HG02885 (cell line): ENCODE measurements around the gene MYOT.
"Not testable (repeated sequence)": the region's sequence is repeated elsewhere in the genome, so short reads cannot be mapped to it uniquely, and the experiment has no call there.

Experiments
- ATAC-seq: cut with Tn5 transposase; IDR thresholded peaks from one replicate; pipeline ENCODE4 v1.9.1; 2021; ENCODE audit warnings: mild to moderate bottlenecking; ENCODE audit not compliant: unreplicated experiment, poor library complexity

Gene MYOT

GRCh38 chr5:137847687-137848086 lies 20.0 kb upstream of the MYOT start:
- ATAC-seq, result peak; percentile 59

DNA sequence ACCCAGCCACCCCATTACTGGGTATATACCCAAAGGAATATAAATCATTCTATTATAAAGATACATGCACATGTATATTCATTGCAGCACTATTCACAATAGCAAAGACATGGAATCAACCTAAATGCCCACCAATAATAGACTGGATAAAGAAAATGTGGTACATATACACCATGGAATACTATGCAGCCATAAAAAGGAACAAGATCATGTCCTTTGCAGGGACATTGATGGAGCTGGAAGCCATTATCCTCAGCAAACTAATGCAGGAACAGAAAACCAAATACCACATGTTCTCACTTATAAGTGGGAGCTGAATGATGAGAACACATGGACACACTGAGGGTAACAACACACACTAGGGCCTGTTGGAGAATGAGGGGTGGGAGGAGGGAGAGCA lies 14.5 kb upstream of the MYOT start:
- not testable (repeated sequence) for ATAC-seq

GRCh38 chr5:137856201-137856600 lies 11.5 kb upstream of the MYOT start:
- ATAC-seq, result peak; percentile 60

DNA sequence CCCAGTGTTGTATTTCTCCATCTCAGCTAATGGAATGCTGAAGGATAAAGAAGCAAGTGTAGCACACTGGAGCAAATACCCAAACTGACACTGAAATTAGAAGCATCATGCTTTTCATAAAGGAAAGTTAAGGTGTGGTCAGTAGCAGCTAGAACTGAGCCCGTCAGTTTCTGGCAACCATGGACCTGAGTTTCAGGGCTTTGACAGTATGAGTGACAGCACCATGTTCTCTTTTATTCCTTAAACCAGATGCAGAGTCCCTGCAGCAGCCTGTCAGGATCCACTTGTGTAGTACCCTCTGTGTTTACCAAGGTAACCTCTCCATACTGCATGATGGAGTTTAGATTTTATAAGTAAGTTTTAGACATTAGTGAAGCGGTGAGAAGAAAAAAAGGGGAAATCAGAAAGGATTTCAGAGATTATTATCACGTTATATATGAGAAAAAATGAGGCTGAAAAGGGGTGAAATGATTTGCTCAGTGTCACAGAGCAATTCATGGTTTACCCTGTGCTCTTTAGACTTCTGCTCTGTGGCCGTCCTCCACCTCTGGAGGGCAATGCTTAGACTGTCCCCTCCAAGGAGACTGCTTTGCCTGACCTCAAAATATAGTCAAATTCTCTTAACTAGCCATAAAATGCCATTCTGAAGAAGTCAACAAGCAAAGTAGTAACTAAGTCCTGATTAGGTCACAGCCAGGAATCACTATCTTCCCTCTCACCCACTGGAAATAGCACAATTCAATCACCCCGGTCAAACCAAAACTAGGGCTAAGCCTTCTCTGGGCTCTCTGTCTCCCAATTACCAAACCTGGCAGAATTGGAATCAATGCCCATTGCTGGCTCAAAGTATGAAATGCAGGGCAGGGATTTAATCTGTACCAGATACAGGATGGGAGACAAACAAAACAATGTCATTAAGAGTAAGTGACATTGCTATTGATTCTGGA lies 10.5 kb upstream of the MYOT start:
- peak; percentile 35 for ATAC-seq

GRCh38 chr5:137858223-137858916 lies 9.3 kb upstream of the MYOT start:
- peak; percentile 87 for ATAC-seq

DNA sequence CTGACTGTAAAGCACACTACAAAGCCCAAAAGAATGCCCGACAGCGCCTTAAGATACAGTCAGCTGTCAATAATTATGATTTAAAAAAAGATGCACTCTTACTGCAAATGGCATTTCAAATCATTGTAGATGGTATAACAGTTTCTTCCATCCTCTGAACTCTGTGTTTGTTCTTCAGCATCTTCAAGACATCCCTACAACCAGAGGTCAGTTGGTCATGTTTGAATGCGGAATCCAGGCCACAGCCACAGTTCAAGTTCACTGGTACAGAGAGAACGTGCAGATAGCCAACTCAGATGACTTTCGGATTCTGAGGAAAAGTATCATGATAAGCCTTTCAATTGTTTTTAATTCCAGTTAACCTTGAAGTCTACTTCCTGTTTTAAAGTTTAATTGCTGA lies 8.7 kb upstream of the MYOT start:
- ATAC-seq, result no peak

DNA sequence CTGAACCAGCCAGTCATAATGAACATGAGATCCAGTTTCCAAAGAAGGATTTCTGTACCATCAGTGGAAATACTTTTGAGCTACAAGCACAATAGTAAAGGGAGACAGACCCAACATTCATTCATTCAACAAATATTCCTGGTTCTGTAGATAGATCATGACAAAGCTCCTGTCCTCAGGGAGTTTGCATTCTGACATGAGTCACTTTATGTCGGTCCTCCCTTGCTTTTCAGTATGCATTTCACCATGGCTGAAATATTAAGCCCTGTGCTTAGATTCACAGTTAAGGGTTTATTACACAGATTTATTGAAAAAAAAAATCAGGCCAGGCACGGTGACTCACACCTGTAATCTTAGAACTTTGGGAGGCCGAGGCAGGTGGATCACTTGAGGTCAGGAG lies 5.4 kb upstream of the MYOT start:
- ATAC-seq, result no peak

- ATAC-seq, result not testable (repeated sequence)
Measured at GRCh38 chr5:137863653-137864052, 4.0 kb upstream of the MYOT start.

DNA sequence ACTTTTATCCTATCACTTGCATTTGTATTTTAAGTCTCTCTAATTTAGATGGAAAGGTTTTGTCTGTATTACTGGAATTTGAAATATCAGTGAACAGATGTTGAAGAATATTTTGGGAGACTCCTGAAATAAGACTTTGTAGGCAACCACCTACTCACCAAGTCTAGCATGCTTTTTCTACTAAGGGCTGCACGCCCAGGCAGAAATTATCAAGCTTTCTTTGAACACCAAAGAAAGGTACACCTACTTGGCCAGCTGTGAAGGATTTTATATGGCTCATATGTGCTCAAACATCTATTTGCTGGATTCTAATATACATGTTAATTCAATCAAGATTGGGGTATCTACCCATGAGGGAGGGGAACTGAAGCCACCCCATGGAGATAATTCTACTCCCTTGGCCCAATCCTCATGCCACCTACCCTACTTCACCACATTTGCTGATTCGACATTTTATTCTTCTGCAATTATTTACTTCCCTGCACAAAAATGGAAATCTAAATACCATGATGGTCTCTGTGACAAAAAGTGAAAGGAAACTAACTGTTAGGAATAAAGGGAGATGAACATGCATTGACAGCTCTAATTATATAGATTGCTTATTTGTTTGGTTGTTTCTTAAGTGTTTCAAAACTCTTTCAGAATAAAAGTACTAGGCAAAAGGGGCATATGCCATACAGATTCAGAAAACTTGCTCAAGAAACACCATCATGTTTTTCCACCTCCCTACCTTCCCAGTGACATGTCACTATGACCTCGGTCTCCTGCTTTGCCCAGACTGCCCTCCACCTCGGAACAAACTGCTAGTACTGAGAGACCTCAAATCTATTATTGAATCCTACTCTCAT lies 895 bp upstream of the MYOT start:
- no peak for ATAC-seq

DNA sequence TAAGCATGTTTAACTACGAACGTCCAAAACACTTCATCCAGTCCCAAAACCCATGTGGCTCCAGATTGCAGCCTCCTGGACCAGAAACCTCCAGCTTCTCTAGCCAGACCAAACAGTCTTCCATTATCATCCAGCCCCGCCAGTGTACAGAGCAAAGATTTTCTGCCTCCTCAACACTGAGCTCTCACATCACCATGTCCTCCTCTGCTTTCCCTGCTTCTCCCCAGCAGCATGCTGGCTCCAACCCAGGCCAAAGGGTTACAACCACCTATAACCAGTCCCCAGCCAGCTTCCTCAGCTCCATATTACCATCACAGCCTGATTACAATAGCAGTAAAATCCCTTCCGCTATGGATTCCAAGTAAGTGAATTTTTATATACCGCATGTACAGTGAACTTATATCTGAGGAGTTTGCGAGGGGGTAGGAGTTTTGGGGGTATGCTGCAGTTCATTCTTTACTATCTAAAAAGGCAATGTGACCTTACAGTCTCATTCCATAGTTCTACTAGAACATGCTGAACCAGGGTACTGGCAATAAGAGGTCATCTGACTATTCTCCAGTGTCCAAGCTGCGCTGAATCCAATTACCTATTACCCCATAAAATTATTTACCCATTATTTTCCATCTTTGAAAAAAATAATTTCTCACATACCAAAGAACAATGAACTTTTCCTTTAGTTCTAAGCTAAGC lies 3.1 kb downstream of the MYOT start:
- ATAC-seq, result no peak

- ATAC-seq, result no peak
Measured at GRCh38 chr5:137871571-137871970, 3.9 kb downstream of the MYOT start.

DNA sequence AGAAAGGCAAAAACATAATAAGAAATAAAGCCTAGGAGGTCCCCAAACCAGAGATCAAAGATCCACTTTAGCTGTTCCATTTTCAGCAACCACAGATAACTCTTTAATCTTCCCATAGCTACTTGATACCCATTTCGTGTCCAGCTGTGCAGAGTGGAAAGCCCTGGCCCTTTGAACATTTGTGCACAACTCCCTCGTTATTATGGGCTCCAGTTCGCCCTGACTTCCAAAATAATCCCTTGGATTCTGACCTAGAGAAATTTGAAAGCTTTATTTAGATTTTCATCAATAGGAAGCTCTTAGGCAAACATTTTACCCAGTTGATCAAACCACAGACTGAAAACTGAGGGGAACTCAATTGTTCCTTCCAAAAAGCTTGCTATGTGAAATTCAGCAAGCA lies 4.8 kb downstream of the MYOT start:
- ATAC-seq, result no peak

DNA sequence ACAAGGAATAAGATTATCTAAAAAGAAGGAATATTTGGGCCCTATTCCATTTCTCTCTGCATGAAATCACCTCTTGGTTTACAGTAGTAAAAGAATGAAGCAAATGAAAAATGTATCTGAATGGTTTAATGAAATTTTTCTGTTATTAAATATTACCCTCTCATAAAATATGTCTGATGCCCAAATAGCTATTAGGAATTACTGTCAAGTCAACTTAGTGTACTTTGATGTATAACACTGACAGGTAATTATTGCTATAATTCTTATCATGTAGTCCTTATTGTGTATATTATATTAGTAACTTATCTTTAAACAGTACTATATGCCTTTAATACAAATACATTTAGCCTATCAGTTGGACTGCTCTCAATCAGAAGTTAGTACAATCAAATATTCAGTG lies 8.4 kb downstream of the MYOT start:
- ATAC-seq, result no peak

GRCh38 chr5:137880313-137880712 lies 12.7 kb downstream of the MYOT start:
- ATAC-seq, result no peak

DNA sequence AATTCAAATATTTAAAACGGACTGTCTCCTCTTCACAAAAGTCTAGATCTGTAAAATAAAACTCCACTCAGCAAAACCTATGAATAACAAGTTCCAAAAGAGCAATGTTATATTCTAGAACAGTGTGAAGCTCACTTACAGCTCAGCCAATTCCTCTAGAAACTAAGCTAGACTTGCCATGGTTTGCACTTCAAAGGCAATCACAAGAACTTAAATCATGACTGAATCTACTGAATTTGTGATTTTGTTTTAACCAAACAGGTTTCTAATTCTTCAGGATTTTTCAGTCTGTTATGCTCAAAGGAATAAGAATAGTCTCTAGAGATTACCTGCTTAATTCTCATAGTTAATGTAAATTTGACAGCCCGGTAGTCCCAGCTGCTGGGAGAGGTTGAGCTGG lies 20.2 kb downstream of the MYOT start:
- ATAC-seq, result no peak

GRCh38 chr5:137888466-137888862 lies 20.8 kb downstream of the MYOT start:
- no peak for ATAC-seq

DNA sequence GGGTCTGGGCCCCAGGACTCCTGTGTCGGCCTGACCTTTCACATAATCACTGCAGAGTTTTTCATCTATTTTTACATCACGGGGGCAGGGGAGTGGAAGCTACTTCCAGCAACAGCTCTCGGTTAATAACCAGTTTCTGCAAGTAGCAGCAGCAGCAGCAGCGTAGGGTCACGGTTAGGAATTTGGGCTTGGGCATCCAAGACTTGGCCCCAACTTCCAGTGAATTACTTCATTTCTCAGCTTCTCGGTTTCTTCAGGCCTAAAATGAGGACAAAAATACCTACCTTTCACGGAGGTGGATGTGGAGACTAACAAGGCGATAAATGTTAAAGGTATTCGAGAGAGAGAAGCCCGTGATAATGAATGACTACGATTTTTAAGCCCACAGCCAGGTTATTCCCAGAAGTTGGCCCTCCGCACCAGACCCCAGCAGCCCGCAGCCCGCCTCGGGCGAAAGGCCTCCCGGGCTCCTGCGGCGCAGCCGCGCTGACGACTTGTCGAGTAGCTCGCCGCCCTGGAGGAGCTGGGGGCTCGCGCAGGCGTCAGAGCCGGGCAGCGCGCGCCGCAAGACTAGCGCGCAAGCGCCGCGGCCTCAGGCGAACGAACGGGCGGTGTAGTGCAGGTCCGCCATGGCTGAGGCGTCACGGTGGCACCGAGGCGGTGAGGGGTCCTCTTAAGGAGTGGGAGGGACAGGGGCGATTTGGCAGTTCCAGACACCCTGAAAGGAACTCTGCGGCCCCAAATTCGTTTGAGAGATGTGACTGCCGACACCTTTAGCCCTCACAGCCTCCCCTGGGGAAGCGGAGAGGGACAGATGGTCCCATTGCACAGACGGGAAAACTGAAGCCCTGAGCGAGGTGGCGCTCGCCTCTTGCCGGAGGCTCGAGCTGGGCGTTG lies 21.5 kb downstream of the MYOT start, which contains the start of gene PKD2L2:
PKD2L2 (plus strand) TSS at position 595 of the 897 bp plus-strand sequence; CDS start at position 630, 35 bp downstream.
- peak; percentile 97 for ATAC-seq

GRCh38 chr5:137890845-137891244 lies 23.2 kb downstream of the MYOT start:
- ATAC-seq, result no peak

GRCh38 chr5:137891849-137892248 lies 24.2 kb downstream of the MYOT start:
- no peak for ATAC-seq
